Activated CD4-positive, alpha-beta T cell treated with anti-CD3 and anti-CD28 coated beads, Interleukin-2, amount 50 U/mL, for 24 hours (primary cell): ENCODE data around the gene LRTM2.
"Not testable (repeated sequence)": the region's sequence is repeated elsewhere in the genome, so short reads cannot be mapped to it uniquely, and the experiment has no call there.

Source experiments
- DNase-seq, 2 donors: peaks; one replicate each; pipeline ENCODE4 v3.0.0-alpha.2; 2020; ENCODE audit warnings: low read depth in 1 of 2, low spot score in 1 of 2

LRTM2 gene

DNA sequence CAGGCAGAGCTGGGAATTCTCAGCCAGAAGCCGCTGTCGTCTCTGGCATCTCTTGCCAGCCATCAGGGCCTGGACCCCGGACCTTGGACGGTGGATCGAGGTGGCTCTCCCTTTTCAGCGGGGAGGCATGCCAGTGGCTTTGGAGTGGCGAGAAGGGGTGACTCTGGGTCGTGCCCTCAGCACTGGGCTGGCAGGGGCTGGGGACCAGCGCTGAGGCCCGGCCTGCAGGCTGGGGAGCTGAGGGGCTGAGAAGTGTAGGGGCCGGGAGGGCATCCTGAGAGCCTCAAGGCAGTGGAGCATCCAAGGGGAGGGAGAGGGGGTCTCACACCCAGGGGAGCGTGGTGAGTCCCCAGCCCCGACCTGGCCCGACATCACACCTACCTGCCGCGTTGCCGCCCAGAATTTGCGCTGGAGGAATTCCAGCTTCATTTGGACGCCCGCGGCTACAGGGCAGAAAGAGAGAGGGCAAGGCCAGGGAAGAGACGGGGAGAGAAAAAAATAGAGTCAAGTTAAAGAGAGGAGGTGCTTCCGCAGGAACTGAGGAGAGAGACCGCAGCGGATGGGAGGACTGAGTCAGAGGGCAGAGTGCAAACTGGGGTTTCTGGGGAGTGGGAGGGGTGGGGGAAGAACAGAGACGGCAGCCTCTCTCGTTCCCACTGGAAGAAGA is 9.0 kb upstream of the LRTM2 start:
- DNase-seq, result no peak

- no peak for DNase-seq
These were observed 8.4 kb upstream of the LRTM2 start for GRCh38 chr12:1811948-1812291.

DNA sequence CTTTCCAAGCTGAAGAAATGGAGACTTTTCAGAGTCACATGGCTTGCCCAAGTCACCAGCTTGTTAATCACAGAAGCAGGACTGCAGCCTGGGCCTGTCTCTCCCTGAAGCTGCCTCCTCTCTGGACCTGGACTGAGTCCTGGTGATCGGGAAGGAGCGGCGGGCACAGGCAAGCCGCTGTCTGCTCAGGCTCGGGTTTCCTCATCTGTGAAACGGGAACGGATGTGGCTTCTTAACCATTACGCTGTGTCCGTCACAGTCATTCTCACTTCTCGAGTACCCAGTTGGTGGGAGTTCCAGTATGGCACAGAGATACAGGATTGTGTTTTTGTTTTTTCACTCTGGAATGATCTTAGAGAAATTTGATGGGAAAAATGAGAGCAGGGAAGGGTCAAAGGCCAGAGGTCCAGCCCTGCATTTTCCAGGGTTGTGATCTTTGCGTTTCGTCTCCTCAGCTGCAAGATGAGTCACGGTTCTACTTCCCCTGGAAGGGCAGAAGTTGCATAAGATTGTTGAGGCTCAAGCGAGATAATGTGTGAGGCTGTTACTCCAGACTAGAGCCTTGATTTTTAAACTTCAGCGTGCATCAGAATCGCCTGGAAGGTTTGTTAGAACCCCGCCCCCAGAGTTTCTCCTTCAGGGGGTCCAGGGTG is 7.6 kb upstream of the LRTM2 start:
- no peak for DNase-seq

DNA sequence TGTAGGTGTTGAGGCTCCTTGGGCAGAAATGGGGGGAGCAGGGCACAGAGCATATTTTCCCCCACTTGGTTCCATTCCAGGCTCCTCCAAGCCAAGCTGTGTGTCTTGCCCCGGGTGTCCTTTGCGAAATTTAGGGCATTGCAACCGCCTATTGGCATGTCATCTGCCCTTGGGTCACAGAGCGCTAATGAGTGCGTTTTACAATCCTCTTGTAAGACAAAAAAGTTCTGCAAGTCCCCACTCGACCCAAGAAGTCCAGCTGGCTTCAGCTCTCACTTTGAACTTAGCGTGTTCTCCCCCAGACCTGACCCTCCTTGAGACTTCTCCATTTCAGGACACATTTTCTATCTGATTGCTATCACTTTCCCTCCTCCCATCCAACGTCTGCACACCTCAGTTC is 6.1 kb upstream of the LRTM2 start:
- DNase-seq, result no peak

- no peak for DNase-seq
These were observed 5.3 kb upstream of the LRTM2 start for GRCh38 chr12:1815108-1815507.

DNA sequence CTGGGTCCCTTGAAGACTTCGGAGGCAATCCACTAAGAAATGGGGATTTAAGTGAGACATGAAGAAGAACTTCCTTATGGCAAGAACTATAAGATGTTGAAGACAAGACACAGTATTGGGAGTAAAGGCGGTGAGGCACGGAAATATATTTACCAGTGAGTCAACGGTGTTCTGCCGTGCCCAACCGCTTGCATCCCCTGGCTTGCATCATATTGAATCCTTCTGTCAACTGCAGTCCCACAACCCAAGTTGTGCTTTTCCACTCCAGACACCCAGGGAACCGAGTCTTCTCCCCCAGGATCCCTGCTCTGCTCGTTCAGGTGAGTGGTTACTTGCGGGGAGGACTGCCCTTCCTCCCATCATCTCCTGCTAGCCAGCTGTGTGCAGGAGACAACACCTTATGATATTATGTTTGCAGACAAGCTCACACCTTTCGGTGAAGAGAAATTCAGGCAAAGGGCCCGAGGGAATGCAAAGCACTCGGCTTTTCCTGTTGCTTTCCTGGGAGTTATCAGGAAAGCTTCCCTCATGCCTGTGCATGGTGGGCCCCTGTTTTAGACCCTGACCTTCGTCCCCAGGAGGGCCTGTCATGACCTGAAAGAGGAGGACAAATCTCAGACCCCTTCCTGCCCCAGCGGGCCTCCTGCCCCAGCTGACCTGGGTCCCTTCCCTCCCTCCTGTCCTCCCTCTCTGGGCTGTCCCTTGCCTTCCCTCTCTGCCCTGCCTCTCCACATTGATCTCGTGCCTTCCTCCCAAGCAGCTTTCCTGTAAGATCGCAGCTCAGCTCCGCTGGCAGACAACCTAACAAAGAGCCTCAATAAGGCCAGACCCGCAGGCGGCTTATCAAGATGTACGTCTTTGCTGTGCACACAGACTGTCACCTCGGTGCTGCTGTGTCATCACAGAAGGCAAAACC is 4.3 kb upstream of the LRTM2 start:
- no peak for DNase-seq

GRCh38 chr12:1816730-1817348 is 3.5 kb upstream of the LRTM2 start:
- DNase-seq, result no peak

DNA sequence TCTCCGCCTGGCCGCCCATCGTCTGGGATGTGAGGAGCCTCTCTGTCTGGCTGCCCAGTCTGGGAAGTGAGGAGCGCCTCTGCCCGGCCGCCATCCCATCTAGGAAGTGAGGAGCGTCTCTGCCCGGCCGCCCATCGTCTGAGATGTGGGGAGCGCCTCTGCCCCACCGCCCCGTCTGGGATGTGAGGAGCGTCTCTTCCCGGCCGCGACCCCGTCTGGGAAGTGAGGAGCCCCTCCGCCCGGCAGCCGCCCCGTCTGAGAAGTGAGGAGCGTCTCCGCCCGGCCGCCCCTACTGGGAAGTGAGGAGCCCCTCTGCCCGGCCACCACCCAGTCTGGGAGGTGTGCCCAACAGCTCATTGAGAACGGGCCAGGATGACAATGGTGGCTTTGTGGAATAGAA is 2.4 kb upstream of the LRTM2 start:
- not testable (repeated sequence) for DNase-seq

DNA sequence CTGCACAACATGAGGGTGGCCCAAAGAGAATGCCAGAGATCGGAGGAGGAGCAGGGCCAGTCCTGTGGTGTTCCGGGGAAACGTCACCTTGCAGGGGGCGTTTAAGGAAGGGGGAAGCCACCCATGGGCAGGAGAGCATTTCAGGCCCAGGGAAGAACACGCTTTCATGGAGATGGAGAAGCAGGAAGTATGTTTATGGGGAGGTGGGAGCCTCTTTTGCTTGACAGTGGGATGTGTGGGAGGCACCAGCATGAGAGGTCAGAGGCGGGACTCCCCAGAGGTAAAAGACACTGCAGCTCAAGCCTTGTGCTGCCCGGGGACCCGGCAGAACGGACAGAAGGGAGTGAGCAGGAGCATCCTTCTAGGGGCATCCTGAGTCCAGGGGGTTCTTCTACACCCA is 1.3 kb upstream of the LRTM2 start:
- DNase-seq, result no peak

GRCh38 chr12:1819571-1819970 is 794 bp upstream of the LRTM2 start:
- DNase-seq, result no peak

DNA sequence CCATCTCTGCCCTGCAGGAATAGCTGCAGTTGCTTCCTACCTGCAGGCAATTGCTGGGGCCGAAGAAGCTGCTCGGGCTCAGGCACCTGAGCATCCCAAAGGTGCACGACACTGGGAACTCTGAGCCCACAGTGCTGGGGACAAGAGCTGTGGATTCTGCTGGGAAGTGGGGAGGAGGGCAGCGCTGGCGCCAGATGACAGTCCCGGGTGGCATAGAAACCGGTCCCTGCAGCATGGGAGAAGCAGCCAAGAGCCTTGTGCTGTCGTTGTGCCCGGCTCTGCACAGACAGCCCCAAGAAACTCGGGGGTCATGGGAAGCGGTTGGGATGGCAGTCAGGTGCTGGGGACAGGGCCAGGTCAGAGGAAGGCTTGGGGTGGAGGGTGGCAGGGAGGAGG is 529 bp downstream of the LRTM2 start:
- no peak for DNase-seq

GRCh38 chr12:1821805-1822204 is 1.4 kb downstream of the LRTM2 start:
- DNase-seq, result no peak

- DNase-seq, result no peak
These were observed 2.3 kb downstream of the LRTM2 start for GRCh38 chr12:1822699-1823098.

DNA sequence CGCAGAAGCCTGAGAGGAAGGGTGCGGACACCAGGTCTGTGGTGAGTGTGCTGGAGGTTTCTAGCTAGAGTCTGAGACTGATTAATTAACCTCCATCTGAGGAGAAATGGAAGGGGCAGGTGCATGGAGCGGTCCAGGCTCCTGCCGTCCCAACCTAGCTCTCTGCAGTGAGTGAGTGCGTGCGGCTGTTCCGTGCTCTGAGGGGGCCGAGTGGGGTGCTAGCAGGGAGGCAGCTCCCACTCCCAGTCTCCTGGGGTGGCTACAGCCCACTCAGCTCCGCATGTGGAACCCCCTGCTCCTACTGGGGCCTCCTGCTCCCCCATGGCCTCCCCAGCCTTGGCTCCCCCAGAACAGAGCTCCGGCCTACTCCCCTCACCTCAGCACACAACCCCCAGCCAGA is 2.9 kb downstream of the LRTM2 start:
- no peak for DNase-seq

- no peak for DNase-seq
These were observed 5.2 kb downstream of the LRTM2 start for GRCh38 chr12:1825382-1826102.

- DNase-seq, result no peak
These were observed 6.0 kb downstream of the LRTM2 start for GRCh38 chr12:1826401-1826800.

GRCh38 chr12:1826867-1827705 is 6.7 kb downstream of the LRTM2 start:
- DNase-seq, result no peak

GRCh38 chr12:1827826-1828805 is 7.8 kb downstream of the LRTM2 start:
- no peak for DNase-seq

- no peak for DNase-seq
These were observed 8.5 kb downstream of the LRTM2 start for GRCh38 chr12:1828856-1829255.
